Measurements from ENCODE around the gene TESK1. TPM values are rescaled to one million over a fixed set of nuclear protein-coding genes. Genes with fewer than 3 reads are reported as not detected.
A peak's percentile ranks its signal among the peaks of the same experiment; 100 is the strongest.
"Not testable (repeated sequence)": the region's sequence is repeated elsewhere in the genome, so short reads cannot be mapped to it uniquely, and the experiment has no call there.

Gene TESK1
- polyA plus RNA-seq, 3 donors = 2.9 to 38.3 (median 2.9) TPM

DNA sequence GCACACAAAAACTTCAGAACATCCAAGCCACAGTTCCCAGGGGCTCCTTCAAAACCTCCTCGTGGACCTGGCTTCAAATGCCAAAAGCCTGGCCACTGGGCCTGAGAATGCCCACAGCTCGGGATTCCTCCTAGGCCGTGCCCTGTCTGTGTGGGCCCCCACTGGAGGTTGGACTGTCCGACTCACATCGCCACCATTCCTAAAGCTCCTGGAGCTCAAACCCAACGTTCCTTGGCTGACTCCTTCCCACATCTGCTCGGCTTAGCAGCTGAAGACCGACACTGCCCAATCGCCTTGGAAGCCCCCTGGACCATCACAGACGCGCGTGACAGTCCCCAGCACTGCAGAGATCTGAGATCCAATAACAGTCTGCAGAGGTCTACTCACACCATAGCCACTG is 38.0 kb downstream of the TESK1 start:
- Histone ChIP-seq H3K4me3 (replicated peaks in 1 of 3; ENCODE audit: low read depth in 2 of 3, low read length in 3 of 3) (no peak overlapping the region), H3K27me3 (ENCODE audit: control insufficient read depth in 2 of 2, insufficient read depth in 2 of 2, low read length in 2 of 2) (no peaks in the 10 kb centered on the region), H3K79me2 (ENCODE audit: insufficient read depth, low read length) (peaks cover 14% of the 10 kb centered on the region), H3K9me3 (replicated peaks in 1 of 2; ENCODE audit: control insufficient read depth in 1 of 2, insufficient read depth in 1 of 2, low read length in 2 of 2) (no peaks in the 10 kb centered on the region), H2AFZ (ENCODE audit: insufficient read depth, low read depth, low read length, poor library complexity, severe bottlenecking) (no peak overlapping the region), H3K27ac (ENCODE audit: low read depth in 1 of 2, low read length in 2 of 2) (no peak overlapping the region), H4K20me1 (ENCODE audit: insufficient read depth, low read length) (no peaks in the 10 kb centered on the region), H3K36me3 (replicated peaks in 1 of 2; ENCODE audit: control insufficient read depth in 1 of 2, insufficient read depth in 2 of 2, low read length in 2 of 2) (no peaks in the 10 kb centered on the region), H3K4me1 (ENCODE audit: control insufficient read depth in 1 of 2, insufficient read depth in 2 of 2, low read length in 2 of 2) (peaks cover 80 to 86% of the 10 kb centered on the region in 2 donors), H3K9ac (ENCODE audit: insufficient read depth, low read length, poor library complexity, severe bottlenecking) (no peak overlapping the region), H3K4me2 (replicated peaks; ENCODE audit: extremely low read depth, low read length, poor library complexity, severe bottlenecking) (no peak overlapping the region)
- TF ChIP-seq, protein P1, sequence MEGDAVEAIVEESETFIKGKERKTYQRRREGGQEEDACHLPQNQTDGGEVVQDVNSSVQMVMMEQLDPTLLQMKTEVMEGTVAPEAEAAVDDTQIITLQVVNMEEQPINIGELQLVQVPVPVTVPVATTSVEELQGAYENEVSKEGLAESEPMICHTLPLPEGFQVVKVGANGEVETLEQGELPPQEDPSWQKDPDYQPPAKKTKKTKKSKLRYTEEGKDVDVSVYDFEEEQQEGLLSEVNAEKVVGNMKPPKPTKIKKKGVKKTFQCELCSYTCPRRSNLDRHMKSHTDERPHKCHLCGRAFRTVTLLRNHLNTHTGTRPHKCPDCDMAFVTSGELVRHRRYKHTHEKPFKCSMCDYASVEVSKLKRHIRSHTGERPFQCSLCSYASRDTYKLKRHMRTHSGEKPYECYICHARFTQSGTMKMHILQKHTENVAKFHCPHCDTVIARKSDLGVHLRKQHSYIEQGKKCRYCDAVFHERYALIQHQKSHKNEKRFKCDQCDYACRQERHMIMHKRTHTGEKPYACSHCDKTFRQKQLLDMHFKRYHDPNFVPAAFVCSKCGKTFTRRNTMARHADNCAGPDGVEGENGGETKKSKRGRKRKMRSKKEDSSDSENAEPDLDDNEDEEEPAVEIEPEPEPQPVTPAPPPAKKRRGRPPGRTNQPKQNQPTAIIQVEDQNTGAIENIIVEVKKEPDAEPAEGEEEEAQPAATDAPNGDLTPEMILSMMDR (IDR thresholded peaks at IDR 0.05) = no peak
- Mint-ChIP-seq H3K27ac (peak overlapping the region in 3 of 7 donors; percentile 7 to 99 (median 58)), H3K27me3 (ENCODE audit: low read depth in 3 of 3) (peaks cover 0 to 5% (median 0%) of the 10 kb centered on the region in 3 donors), H3K36me3 (peaks cover 12% of the 10 kb centered on the region in 2 donors), H3K4me3 (no peak overlapping the region), H3K9me3 (peaks cover 0 to 6% (median 3%) of the 10 kb centered on the region in 7 donors), H3K4me1 (peaks cover 87% of the 10 kb centered on the region)
- no peak for DNase-seq
- intact Hi-C loops (cut with micrococcal nuclease) = loop anchor here in 1 of 2 donors (10.0 kb wide), 1 partner anchor 52 kb away; no protein-coding TSS in a partner anchor
- over 99% methylated on average over 12 of the region's 12 CpGs for WGBS (ENCODE audit: insufficient coverage)

DNA sequence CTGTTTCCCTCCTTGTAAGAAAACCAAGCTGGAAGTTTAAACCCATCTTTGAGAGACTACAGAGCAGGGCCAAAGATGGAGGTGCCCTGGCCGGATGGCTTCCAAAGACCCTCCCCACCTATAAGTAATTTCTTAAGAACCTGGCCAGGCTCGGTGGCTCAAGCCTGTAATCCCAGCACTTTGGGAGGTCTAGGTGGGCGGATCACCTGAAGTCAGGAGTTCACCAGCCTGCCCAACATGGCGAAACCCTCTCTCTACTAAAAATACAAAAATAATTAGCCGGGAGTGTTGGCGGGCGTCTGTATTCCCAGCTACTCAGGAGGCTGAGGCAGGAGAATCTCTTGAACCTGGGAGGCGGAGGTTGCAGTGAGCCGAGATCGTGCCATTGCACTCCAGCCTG is 40.7 kb downstream of the TESK1 start:
- Histone ChIP-seq H3K9ac (ENCODE audit: insufficient read depth, low read length, poor library complexity, severe bottlenecking) (peak overlapping the region; percentile 80), H3K4me2 (replicated peaks; ENCODE audit: extremely low read depth, low read length, poor library complexity, severe bottlenecking) (peak overlapping the region; percentile 94), H3K4me3 (replicated peaks in 1 of 3; ENCODE audit: low read depth in 2 of 3, low read length in 3 of 3) (peak overlapping the region; percentile 65 to 81 (median 71)), H3K4me1 (ENCODE audit: control insufficient read depth in 1 of 2, insufficient read depth in 2 of 2, low read length in 2 of 2) (peaks cover 67 to 88% of the 10 kb centered on the region in 2 donors), H3K79me2 (ENCODE audit: insufficient read depth, low read length) (peaks cover 14% of the 10 kb centered on the region), H2AFZ (ENCODE audit: insufficient read depth, low read depth, low read length, poor library complexity, severe bottlenecking) (peak overlapping the region; percentile 78), H3K27ac (ENCODE audit: low read depth in 1 of 2, low read length in 2 of 2) (peak overlapping the region; percentile 89 to 94)
- H3K9me3 Mint-ChIP-seq; H3K27me3 ChIP-seq (ENCODE audit: control insufficient read depth in 2 of 2, insufficient read depth in 2 of 2, low read length in 2 of 2); H3K36me3 ChIP-seq (replicated peaks in 1 of 2; ENCODE audit: control insufficient read depth in 1 of 2, insufficient read depth in 2 of 2, low read length in 2 of 2); H3K36me3 Mint-ChIP-seq; H3K27me3 Mint-ChIP-seq (ENCODE audit: low read depth in 3 of 3); H3K9me3 ChIP-seq (replicated peaks in 1 of 2; ENCODE audit: control insufficient read depth in 1 of 2, insufficient read depth in 1 of 2, low read length in 2 of 2); DNase-seq; H4K20me1 ChIP-seq (ENCODE audit: insufficient read depth, low read length): not testable (repeated sequence)
- 43% methylated on average over 7 of the region's 10 CpGs for WGBS (ENCODE audit: insufficient coverage)
- Mint-ChIP-seq H3K27ac (peak overlapping the region; percentile 94 to 99 (median 98)), H3K4me1 (peaks cover 81% of the 10 kb centered on the region), H3K4me3 (peak overlapping the region; percentile 92 to 99)
- intact Hi-C loops (cut with micrococcal nuclease) = loop anchor here (1.0 to 10.0 kb wide), 4 partner anchors 12 to 167 kb away; partner anchors contain the start of gene SPAG8 (in 1 of the 2)
